Brain microvascular endothelial cell (primary cell): ENCODE results near the gene PEA15.

ENCODE experiments used
- DNase-seq: peaks from one replicate; pipeline ENCODE4 v3.0.0-alpha.2; 2020
- H3K27ac ChIP-seq: fragments of 250-450 bp; sonication (Bioruptor Pico); 2 replicates; pipeline ENCODE4 v1.5.1; 2020; ENCODE audit warnings: mild to moderate bottlenecking, moderate library complexity
- H3K27me3 ChIP-seq: fragments of 250-450 bp; sonication (Bioruptor Pico); replicated peaks from 2 replicates; pipeline ENCODE4 v1.5.1; 2020; ENCODE audit warnings: mild to moderate bottlenecking
- H3K36me3 ChIP-seq: fragments of 250-450 bp; sonication (Bioruptor Pico); replicated peaks from 2 replicates; pipeline ENCODE4 v1.5.1; 2020; ENCODE audit warnings: mild to moderate bottlenecking
- H3K4me3 ChIP-seq: 2 replicates; pipeline ENCODE4 v1.5.1; 2011; ENCODE audit warnings: low read depth, mild to moderate bottlenecking, control low read depth, low read length, moderate library complexity
- in situ Hi-C: cut with HindIII; loops from 2 replicates; pipeline ENCODE4 v1.10.0; 2017; ENCODE audit warnings: low sequenced_read_pairs, low pct_ligation_motif_present
- TF ChIP-seq, protein P1 (sequence below): IDR thresholded peaks from 2 replicates; pipeline ENCODE4 v1.5.1; 2011; ENCODE audit warnings: low read depth, mild to moderate bottlenecking, moderate library complexity, low read length, control low read depth, inconsistent platforms; ENCODE audit errors: missing control alignments

The PEA15 gene

DNA sequence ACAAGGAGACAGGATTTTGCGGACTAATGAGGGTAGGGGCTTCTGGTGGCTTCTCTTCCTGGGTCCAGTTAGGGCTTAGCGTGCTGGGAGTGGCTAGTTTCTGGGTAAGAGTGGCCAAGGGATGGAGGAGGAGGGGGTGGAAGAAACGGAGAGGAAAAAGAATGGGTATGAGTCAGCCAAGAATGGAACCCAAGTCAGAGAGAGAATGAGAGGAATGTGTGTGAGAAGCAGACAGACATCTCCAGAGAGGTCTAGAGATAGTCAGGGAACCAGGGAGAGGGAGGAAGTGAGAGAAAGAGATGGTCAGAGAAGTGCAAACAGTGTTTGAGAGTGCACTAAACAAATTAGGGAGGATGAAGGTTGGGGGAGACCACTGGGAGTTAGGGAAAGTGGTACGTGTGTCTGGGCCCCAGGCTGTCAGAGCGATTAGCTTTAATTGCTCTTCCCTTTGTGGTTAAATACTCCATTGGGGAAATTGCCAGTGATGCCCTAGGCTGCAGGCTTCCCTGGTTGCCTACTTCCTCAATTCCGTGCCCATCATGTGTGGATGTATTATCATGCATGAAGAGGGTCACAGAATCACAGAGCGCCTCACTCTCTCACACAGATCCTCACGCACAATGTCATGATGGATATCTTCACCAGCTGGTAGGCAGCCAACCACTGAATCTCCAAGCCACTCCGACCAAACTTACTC, 1.4 kb downstream of the PEA15 start:
- Histone ChIP-seq H3K36me3 (peaks cover 42% of the 10 kb centered on the region), H3K27ac (peak overlapping the region; percentile 86), H3K27me3 (no peaks in the 10 kb centered on the region), H3K4me3 (peak overlapping the region; percentile 97)
- peak; percentile 87 for DNase-seq
- TF ChIP-seq, protein P1, sequence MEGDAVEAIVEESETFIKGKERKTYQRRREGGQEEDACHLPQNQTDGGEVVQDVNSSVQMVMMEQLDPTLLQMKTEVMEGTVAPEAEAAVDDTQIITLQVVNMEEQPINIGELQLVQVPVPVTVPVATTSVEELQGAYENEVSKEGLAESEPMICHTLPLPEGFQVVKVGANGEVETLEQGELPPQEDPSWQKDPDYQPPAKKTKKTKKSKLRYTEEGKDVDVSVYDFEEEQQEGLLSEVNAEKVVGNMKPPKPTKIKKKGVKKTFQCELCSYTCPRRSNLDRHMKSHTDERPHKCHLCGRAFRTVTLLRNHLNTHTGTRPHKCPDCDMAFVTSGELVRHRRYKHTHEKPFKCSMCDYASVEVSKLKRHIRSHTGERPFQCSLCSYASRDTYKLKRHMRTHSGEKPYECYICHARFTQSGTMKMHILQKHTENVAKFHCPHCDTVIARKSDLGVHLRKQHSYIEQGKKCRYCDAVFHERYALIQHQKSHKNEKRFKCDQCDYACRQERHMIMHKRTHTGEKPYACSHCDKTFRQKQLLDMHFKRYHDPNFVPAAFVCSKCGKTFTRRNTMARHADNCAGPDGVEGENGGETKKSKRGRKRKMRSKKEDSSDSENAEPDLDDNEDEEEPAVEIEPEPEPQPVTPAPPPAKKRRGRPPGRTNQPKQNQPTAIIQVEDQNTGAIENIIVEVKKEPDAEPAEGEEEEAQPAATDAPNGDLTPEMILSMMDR = no peak
- in situ Hi-C loops = no loop called here

DNA sequence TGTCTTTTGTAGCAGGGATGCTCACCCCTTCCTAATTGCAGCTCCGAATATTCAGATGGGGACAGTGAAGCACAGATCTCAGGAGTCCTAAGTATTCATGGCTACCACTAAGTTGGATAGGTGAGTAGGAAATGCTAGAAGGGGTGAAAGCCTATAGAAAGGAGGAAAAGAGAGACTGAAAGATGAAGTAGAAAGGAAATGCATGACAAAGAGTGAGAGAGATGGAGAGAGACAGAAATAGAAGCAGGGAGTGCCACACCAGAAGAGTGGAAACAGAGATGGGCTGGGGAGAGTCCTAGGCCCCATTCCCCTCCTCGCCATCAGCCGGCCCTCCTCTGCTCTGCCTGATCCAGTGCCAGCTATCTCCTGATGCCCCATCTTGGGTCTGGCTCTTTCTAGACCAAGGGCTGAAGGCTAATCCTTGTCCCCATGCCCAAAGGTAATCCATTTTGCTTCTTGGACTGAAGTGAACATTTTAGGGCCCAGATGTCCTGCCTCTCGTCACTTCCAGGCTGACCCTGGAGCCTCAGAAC, 2.0 kb downstream of the PEA15 start:
- H3K27me3 ChIP-seq = no peaks in the 10 kb centered on the region
- TF ChIP-seq, protein P1 = no peak
- in situ Hi-C loops = no loop called here
- DNase-seq = no peak
- peak overlapping the region; percentile 86 for H3K27ac ChIP-seq
- H3K36me3 ChIP-seq = peaks cover 48% of the 10 kb centered on the region
- peak overlapping the region; percentile 97 for H3K4me3 ChIP-seq

DNA sequence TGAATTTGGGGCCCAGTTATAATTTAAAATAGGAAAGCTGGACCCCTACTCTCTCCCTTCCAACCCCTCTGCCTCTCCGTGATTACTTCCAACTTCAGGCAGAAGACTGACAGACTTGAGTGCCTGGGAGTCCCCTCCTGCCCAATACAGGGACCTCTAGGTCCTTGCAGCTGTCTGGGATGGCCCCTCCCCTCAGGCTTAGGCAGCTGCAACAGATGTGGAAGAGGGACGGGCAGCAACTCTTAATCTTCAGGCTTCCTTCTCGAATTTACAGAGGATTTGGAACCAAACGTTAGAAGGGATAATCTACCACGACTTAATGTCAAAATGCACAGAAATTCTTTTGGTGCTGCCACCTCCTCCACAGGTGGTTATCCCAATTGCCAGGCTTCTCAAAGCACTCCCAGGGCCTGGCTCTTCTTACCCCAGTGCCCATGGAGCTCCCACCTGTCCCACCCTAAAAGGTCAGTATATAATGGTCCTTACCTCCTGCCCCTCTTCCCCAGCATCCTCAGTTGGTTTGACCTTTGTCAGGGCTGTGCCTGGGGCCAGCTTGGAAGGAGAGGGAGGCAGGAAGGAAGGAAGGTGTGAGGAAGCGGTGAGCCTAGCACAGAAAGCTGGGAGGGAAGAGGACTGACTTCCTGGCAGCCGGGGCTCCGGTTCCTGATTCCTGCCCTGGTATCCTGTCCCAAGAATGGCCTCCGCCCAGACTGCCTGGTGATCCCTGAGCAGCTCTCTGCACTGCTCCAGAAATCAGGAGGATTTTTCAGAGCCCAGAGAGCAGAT, 2.8 kb downstream of the PEA15 start:
- TF ChIP-seq, protein P1 = no peak
- H3K36me3 ChIP-seq = peaks cover 56% of the 10 kb centered on the region
- no peak for DNase-seq
- H3K27ac ChIP-seq = peak overlapping the region; percentile 14
- H3K4me3 ChIP-seq = no peak overlapping the region
- H3K27me3 ChIP-seq = no peaks in the 10 kb centered on the region
- in situ Hi-C loops = no loop called here

DNA sequence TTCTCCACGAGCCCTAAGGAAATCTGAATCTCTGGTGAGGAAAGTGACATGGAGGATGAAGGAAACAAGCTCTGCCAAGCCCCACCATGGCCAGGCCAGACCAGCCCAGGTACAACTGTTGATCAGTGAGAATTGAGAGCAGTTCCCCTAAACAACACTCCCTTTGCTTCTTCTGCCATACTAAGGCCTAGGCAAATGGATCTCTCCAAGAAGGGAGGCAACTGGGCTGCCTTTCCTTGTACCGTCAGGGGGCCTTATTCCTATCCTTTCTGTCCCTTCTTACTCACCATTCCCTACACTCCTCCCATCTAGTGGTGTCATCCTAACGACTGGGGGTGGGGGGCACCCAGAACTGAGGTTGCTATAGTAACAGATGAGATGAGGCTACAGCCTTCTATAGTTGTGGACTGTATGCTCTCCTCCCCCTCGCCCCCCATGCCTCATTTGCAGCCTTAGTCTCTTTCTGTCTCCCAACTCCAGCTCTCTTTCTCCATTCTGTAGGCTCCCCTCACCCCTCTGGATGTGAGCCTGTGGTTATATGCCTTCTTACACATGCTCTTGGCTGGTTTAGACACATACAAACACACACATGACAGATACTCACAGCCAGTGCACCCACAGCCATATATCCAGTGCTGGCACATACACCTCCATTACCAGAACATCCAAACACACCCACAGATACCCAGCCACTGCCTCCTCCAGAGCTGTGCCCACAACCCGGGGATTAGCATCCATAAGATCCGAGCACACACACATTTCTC, 3.6 kb downstream of the PEA15 start:
- H3K4me3 ChIP-seq = no peak overlapping the region
- TF ChIP-seq, protein P1 = no peak
- H3K36me3 ChIP-seq = peaks cover 62% of the 10 kb centered on the region
- in situ Hi-C loops = no loop called here
- H3K27me3 ChIP-seq = no peaks in the 10 kb centered on the region
- peak overlapping the region; percentile 14 for H3K27ac ChIP-seq
- peak; percentile 22 for DNase-seq

DNA sequence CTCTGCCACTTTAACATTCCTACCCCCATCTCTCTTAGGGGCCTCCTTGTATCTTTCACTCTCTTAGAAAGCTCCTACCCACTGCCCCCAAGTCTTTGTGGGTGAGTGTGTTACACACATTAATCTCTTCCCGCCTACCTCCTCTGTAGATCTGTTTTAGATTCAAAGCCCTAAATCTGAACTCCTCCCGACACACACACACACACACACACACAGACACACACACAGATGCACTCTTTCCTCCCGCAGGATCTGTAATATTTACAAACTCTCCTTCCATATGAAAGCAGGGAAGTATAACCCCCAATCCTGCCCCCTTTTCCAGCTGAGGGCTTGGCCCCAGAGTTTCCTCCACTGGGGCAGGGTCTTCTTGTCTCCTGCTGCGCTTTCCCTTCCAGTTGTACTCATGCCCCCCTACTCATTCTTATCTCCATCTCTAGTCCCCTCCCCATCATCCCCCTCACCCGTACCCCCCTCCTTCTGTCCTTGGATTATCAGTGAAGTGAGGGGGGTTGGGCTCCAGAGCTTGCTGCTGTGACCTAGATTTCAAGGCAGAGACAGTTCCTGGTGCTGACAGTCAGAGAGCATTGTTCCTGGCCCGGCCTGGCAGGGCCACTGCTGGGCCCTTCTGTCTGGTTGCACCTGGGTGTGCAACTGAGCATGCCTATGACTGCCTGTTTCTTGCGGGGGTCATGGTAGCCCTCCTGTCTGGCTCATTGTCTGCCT, 4.3 kb downstream of the PEA15 start:
- TF ChIP-seq, protein P1 = no peak
- Histone ChIP-seq H3K4me3 (no peak overlapping the region), H3K36me3 (peaks cover 69% of the 10 kb centered on the region), H3K27me3 (no peaks in the 10 kb centered on the region), H3K27ac (no peak overlapping the region)
- in situ Hi-C loops = no loop called here
- DNase-seq = no peak
